ENCODE results near the gene TMEM132C.

The TMEM132C gene

DNA sequence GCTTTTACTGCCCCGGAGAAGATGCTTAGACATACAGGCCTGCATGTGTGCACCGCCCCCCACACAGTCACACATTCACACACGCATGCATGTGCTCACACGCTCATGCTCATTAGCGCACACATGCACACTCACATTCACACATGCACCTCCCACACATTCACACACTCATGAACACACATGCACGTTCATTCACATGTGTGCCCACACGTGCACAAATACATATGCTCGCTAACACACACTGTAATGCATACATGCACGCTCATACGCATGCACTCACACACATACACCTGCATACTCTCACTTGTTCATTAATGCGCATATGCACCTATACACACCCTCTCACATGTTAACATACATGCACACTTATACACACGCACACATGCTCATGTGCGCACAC is 21.9 kb downstream of the TMEM132C start:
- DNase-seq, result no peak

DNA sequence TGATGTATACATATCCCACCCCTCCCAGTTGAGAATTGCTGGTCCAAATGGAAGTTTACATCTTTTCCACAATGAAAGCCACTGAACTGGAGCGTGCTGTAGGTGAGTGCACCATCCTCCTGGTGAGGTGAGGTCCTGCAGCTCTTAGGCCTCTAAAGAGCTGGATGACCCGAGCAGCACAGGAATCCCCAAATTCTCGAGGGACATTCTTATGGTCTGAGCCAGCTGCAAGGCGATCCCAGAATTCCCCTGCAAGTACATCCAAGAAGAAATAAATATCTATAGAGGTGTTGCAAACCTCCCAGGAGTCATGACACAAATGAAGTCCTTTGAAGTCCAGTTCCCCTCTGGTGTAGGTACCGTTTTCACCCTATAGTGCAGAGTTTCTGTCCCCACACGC is 24.0 kb downstream of the TMEM132C start:
- DNase-seq, result no peak

DNA sequence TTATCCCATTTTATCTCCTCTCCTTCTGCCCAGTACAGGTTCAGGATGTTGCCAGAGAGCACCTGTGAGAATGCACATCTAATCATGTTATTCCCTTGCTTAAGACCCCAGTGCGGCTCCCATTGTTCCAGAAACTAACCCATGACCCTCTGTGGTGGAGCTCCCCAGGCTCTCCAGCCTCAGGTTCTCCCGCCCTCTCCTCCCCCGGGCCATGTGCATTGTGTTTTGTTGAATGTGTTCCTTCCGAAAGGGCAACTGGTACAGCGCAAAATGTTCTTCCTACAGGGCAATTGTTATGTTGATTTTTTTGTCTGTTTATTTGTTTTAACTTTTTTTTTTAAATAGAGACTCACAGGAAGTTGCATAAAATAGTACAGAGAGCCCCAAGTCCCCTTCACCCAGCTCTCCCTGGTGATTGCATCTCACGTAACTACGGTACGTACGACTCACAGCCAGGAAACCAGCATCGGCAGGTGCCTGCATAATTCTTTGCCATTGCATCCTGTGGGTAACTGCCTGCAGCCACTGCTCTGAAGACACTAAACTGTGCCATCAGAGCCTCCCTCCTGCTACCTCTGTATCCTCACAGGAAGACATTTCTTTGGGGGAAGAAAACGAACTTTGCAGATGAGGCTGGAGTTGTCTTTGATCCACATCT is 31.2 kb downstream of the TMEM132C start:
- DNase-seq, result no peak

DNA sequence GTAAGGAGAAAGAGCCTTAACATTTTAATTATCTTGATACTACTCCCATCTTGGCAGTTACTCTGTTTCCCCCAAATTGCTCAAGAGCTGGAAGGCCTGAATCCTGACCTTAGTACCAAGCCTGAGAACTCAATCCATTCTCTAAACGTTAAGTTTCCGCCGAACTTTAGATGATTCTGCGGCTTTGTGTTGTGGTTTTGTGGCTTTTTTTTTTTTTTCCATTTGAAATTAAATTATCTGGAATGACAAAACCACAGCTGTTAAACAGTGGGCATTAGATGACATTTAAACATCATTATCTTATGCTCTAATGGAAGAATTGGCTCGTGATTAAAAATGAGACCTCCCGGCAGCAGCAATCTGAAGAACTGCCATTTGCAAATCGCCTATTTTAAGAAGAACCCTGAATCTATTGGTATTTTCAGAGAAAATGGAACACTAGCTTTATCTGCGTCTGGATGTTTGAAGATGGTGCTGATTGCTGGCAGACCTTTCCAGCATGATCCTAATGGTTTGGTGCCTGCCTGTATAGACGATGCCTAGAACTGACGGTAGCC is 38.4 kb downstream of the TMEM132C start:
- DNase-seq, result no peak

DNA sequence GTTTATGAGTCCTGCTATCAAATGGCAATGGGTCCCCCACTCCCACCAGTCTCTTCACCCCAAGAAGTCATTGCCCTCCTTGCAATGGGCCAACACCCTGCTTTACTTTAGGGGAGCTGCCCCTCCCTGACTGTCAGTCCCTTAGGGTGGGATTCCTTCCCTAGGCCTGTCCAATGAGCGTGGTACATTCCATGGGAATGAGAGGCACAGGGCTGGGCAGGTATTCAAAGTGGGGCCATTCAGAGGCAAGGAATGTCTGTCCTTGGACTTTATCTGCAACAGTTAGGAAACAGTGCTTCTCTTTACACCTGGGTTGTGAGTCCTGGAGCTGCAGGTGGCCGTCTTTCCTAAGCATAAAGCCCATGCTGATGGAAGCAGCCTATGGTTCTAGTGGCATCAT is 40.8 kb downstream of the TMEM132C start:
- no peak for DNase-seq

DNA sequence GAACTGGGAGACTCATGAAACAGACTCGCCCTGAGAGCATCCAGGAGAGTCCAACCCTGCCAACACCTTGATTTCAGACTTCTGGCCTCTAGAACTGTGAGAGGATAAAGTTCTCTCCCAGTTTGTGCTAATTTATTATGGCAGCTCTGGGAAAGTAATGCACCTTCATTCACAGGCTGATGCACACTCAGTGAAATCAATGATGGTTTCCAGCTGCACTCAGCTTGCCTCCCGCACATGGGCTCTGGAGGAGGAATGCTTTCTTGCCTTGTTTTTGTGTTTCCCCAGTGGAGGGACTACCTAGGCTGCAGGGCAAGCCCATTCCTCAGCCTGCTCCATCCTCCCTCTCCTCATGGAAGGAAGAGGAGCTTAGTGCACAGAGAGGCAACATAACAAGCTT is 45.7 kb downstream of the TMEM132C start:
- no peak for DNase-seq

DNA sequence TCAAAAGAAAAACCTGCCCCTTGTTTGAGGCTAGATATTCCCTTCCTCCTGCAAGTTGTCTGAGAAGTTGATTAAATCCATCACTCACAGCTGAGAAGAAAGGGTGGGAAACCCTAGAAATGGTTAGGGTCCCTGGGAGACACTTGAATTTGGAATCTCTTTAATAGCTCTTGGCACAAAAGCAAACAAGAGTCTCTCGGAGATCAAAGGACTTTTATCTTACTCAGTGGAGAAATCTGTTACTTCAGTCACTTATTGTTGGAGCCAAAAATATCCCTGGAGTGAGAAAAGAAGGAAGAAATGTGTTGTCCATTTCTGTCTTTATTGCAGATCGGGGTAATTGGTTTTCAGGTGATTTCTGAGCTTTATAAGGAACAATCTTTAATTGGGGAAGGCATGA is 47.0 kb downstream of the TMEM132C start:
- DNase-seq, result no peak

DNA sequence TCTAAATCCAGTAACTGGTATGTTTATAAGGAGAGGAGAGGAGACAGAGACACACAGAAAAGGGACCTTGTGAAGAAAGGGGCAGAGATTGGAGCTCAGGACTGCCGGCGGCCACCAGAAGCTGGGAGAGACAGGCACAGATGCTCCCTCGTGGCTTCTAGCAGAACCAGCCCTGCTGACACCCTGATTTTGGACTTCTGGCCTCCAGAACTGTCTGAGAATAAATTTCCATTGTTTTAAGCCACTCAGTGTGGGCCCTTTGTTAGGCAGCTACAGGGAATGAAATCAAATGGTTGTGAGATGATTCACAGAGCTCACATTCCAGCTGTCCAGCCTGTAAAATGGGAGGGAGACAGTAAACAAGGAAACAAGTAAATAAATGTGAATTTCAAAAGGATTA is 47.6 kb downstream of the TMEM132C start:
- DNase-seq, result no peak

DNA sequence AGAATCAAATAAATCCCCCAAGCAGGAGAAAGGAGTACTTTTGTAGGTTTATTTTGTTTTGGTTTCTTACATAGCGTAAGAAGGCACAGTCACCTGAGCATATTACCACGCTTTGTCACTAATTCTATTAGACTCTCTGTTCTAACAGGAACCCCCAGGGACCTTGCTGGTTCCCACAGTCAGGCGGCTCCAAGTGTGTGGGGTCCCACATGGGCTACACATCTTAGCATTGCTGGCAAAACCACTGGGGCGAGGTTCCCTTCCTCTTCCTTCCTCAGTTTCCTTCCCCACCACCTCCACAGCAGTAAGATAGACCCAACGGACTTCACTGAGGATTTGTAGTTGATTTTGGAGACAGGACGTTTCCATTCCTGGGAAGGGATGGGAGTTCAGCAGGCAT is 49.1 kb downstream of the TMEM132C start:
- no peak for DNase-seq

DNA sequence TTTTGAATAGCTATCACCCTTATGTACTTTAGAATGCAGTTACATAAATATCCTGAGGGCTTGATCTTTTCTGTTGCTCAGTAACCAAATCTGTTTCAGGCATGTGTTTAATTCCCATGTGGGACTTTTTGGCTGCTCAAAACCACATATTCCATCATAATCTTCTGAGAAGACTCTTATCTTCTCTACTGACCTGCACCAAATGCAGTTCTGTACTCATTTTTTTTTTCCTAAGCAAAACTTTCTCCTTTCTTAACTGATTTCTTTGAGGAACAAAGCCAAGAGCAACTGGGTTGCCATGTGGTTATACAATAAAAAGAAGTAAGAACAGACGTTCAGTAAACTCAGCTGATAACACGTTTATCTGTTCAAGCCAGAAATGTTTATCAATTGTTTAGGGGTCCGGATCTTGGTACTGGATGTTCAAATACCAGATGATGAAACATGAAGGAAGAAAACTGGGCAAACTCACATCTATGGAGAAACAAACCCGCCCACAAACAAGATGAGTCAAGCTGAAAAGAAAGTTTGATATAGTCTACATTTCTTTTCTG is 50.1 kb downstream of the TMEM132C start:
- DNase-seq, result no peak

DNA sequence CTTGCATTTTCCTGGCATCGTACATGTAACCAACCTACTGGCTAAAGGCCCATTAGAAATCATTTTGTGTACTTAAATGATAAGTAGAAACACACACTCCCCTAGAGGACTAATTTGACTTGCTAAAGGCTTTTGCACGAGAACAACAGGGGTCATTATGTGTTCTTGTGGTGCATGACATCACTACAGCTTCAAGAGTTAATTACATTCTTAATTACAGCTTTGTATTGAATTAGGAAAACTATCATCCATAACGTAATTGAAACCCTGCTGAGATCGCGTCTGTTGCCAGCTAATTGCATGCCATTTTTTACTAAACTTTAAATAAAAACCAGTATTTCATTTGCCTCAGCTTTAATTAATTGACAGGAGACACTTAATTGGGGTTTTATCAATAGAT is 51.4 kb downstream of the TMEM132C start:
- no peak for DNase-seq

DNA sequence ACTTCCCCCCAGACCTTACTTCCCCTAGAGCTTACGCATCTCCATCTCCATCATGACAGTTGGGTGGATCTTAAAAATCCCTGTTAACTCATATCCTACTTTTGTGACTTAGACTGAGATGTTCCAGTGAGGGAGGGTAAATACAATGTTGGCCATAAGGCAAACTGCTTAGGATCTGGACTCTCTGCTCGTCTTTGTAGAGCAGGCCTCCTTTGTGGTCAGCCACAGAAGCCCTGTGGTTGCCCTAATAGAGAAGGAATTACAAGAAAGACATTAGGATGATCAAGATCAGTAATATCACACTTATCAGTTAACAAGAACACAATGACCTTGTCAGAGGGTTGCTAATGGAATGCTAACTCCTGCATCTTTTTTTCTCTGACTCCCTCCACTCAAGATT is 52.0 kb downstream of the TMEM132C start:
- no peak for DNase-seq

DNA sequence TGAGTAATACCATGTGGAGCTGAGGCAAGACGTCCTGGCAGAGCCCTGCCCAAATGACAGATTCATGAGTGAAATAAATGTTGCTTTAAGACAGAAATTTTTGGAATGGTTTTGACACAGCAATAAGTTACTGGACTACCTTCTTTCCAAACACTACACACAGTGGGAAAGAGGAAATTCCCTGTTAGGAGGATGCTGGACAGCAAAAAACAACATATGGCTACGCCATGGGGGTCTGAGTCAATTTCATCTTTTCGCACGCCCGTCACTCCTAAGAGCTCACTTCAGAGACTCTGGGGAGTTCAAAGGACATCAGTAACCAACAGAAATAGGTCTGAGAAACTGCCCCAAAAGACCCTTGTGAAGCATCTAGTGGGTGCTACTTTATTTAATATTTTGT is 55.4 kb downstream of the TMEM132C start:
- no peak for DNase-seq

DNA sequence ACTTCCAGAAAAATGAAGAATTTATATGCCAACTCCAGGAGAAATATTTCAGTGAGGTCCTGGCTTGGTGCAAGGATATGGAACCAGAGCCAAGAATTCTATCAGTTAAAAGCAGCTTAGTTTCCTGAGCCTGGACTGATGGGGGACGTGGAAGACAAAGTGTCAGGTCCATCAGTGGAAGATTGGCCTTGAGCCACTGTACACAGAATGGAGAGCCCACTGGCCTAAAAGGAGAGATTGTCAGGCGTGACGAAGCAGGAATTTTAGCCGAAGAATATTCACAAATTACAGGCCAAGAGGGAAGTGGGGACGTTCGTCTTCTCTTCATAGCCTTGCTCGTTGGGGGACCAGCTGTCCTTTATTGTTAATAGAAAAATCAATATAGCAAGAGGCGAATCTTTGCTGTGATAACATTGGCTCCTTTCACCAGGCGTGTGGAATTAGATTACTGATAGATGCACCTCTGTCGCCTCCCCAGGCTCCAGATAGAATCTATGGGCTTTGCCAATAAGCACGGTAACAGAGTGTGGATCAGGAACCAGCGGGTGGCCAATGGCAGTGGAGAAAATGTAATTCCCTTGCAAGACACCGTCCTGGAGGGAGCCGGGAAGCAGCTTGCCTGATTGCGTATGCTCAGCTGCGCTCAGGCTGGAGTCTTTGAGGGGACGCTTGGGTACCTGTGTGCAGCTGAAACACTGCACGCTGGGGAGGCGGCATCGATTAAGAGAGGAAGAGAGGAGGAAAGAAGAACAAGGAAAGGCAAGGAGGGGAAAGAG is 56.4 kb downstream of the TMEM132C start:
- DNase-seq, result no peak

DNA sequence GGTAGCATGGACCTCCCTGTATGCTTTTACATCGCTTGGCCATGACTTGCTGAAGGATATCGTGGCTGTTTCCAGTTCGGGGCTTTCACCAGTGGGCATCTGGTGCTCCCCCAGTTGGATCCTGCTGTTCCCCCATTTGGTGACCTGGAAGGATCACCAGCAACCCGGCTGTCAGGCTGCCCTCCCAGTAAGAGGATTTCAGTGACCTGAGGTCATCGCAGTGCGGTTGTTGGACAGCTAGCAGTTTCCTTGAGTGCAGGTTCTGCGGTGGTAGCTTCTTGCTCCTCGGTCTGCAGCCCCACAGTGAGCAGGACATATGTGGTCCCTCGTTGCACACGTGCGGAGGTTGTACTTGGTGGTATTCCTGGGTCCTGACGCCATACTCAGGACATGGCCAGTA is 58.7 kb downstream of the TMEM132C start:
- DNase-seq, result no peak

DNA sequence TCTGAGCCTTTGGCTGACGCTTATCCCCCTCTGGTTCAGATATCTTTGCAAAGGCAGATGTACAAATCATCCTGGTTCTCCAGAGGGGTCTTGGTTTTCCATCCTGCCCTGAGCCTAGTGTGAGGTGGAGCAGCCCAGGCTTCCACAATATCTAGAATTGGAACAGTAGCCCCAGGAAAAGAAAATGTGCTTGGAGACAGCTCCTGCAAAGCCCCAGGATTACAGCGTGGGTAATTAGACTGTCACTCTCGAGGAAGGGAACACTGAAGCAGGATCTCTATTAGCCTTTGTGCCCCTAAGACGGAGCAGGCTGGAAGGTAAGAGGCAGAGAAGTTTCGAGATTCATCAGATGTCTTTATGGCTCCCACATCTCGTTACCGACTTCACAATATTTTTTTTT is 59.4 kb downstream of the TMEM132C start:
- DNase-seq, result no peak

DNA sequence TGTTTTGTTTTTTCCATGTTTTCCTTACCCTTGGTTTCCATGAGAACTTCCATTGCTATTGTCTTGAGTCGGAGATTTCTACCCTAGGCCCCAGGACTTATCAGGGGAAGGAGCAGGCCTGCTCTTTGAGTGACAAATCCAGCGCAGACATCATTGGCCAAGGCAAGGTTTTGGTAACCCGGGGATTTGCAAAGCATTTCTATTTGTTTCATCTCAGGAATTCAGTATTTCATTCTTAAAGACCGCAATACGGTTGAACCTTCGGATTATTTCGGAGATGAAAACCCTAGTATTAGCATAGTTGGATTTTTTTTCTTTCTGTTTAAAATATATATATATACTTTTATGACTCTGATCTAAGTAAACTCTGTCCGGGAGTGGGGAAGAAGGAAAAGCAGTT is 62.0 kb downstream of the TMEM132C start:
- no peak for DNase-seq

DNA sequence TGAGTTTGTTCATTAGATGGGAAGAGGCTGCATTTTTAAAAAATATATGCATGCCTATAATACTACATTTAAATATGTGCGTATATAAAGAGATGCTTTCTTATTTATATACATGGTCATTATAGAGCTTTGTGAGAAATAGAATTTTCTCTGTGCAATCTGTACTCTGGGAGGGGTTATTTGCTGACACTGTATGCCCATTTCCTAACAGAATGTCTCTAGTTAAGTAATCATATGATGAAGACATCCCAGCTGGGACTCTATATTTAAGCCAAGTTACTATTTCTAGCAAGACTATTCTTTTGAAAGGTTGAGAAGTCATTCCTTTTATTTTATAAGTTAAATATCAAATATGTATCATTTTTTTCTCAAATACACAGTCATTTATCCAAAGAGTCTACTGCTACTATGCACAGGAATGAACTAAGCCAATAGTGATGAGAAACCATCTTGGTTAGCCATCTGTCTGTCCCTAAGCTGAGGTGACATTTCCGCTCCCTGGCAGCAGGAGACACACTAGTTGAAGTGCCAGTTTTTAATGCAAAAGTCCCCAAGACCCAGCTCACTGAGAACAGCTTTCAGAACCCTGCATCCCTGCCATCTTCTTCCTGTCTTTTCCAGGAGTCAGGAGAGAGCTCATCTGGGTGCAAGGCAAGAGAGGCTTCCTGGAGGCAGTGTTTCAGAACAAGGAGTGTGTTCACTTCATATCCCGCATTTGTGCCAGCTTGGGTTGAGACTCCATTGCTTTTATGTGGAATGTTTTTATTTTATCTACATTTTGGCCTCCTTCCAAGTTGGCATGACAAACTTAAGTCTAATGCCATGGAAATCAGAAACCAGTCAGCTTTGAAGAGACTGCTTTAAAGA is 69.5 kb downstream of the TMEM132C start:
- no peak for DNase-seq

DNA sequence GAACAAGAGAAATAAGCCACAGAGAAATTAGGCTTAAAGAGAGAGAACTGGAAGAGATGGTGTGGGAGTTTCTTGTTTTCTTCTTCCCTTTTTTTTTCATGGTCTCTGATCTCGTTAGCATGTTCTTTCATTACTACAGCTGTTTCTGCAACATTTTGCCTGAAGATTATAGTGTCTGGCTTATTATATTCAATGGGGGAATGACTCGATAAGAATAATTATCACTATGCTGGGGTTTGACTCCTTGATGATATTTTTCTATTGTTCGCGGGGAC is 70.0 kb downstream of the TMEM132C start:
- DNase-seq, result no peak

DNA sequence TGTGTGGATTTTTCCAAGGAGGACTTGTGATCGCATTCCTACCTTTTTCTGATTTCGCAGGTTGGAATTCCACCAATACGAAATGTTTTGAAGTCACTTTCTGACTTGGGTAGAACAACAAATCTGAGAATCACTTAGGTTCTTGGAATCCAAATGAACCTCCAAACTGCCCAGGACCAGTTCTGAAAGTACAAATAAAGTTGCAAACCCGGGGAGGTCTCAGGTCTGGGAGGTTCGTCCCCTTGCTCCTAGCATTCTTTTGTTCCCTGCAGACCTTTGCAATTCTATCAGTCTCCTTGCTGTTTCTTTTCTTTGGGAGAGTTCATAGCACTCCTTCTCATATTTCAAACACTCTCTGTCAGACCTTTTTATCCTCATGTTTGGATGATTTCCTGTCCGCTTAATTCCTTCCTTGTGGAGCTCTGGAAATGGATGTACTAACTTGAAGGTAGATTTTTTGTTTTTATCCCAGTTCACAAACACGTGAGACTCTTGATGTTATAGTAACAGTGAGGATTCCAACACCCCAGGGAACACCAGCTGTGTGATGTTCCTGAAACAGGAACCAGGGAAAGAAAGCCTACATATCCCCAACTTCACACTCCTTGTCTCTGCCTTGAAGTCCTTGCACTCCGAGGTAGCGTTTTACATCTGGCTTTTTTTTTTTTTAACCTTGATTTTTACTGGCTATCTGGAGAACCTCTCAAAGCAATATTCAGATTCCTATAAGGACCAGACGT is 70.6 kb downstream of the TMEM132C start:
- DNase-seq, result no peak

DNA sequence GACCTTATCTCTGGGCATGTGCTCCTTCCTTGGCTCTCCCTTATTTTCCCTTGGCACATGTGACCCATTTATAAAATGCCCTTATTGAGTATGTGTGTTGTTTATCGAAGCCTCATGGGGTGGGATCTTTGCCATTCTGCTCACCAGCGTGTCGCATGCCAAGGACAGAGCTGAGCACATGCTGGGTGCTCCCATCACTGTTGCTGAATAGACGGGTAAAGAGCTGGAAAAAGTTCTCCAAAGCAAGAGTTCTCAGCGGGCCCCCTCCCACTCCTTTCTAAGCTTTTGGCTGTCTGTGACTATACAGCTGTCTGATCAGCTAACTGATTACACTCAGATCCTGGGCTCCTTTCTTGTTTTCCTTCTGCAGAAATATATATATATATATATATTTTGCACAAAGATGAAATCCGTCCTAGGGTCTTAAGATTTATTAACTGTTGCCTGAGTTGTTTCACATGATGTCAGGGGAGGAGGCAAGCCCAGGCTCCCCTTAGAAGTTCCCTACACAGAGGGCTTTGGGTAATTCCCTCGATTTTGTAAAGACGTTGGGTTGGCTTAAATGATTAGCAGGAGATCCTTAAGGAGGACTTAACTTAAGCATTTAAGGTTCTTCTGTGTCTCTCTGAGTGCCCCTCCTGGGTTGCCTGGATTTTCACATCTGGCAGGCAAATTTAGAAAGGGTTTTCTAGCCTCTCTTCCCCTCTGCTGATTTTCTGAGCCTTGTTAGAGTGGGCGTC is 71.6 kb downstream of the TMEM132C start:
- DNase-seq, result no peak

DNA sequence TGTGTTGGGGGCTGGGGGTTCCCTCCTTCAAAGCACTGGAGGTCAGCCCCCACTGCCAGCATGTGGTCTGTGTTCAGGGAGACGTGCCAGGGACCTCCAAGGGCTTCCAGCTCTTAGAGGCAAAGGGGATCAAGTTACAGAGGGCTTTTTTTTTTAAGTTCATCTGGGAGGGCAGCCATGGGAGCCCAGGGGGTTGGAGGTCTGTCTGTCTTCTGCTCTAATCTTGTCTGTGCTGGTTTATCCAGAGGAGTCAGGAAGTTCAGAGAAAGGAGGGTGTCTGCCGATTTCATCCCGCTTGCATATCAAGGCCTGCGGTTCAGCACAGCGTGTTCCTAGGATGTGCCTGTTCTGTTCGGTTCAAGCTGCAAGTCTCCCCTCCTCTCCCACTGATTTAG is 72.2 kb downstream of the TMEM132C start:
- DNase-seq, result no peak

Measured in stimulated activated CD4-positive, alpha-beta T cell treated with anti-CD3 and anti-CD28 coated beads, Interleukin-2, amount 100 ng/mL, for 48 hours (primary cell).